Testis (tissue), 2 donors: ENCODE data around the gene CTIF.

Experiments
- POLR2A ChIP-seq: fragments of 450-650 bp; IDR thresholded peaks from one replicate; pipeline ENCODE4 v1.6.1; 2017; ENCODE audit warnings: antibody characterized with exemption, mild to moderate bottlenecking, moderate library complexity
- TF ChIP-seq, protein P1 (sequence below), 3 experiments: fragments of 450-650 bp in 2 of 3; fragments of 200-600 bp in 1 of 3; sonication (generic) in 1 of 3; IDR thresholded peaks; one replicate each; pipeline ENCODE4 v1.5.1; 2016 to 2019; ENCODE audit warnings: antibody characterized with exemption in 3 of 3, mild to moderate bottlenecking in 2 of 3, moderate library complexity in 1 of 3

DNA sequence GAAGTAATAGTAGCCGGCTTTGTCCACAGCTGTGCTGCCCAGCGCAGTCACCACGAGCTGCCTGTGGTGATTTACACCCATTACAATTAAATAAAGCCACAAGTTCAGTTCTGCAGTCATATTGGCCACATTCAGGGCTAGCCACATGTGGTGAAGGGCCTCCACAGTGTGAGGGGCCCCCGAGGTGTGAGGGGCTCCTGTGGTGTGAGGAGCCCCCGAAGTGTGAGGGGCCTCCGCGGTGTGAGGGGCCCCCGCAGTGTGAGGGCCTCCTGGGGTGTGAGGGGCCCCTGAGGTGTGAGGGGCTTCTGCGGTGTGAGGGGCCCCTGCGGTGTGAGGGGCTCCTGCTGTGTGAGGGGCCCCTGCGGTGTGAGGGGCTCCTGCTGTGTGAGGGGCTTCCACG is 191.2 kb downstream of the CTIF start:
- TF ChIP-seq, protein P1, sequence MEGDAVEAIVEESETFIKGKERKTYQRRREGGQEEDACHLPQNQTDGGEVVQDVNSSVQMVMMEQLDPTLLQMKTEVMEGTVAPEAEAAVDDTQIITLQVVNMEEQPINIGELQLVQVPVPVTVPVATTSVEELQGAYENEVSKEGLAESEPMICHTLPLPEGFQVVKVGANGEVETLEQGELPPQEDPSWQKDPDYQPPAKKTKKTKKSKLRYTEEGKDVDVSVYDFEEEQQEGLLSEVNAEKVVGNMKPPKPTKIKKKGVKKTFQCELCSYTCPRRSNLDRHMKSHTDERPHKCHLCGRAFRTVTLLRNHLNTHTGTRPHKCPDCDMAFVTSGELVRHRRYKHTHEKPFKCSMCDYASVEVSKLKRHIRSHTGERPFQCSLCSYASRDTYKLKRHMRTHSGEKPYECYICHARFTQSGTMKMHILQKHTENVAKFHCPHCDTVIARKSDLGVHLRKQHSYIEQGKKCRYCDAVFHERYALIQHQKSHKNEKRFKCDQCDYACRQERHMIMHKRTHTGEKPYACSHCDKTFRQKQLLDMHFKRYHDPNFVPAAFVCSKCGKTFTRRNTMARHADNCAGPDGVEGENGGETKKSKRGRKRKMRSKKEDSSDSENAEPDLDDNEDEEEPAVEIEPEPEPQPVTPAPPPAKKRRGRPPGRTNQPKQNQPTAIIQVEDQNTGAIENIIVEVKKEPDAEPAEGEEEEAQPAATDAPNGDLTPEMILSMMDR (IDR thresholded peaks at IDR 0.05), result no peak
- no peak for TF ChIP-seq POLR2A
